Activated naive CD8-positive, alpha-beta T cell (primary cell): ENCODE measurements around the gene ADAM8.

ENCODE experiments used
- H3K27ac Mint-ChIP-seq: one replicate; pipeline ENCODE4 v1.8.0; 2021; ENCODE audit warnings: mixed read lengths
- H3K27me3 Mint-ChIP-seq: one replicate; pipeline ENCODE4 v1.8.0; 2021; ENCODE audit warnings: mixed read lengths
- H3K36me3 Mint-ChIP-seq: one replicate; pipeline ENCODE4 v1.8.0; 2021; ENCODE audit warnings: mixed read lengths
- H3K4me1 Mint-ChIP-seq: one replicate; pipeline ENCODE4 v1.8.0; 2021; ENCODE audit warnings: low read depth, mixed read lengths
- H3K4me3 Mint-ChIP-seq: one replicate; pipeline ENCODE4 v1.8.0; 2021; ENCODE audit warnings: mild to moderate bottlenecking, mixed read lengths
- H3K9me3 Mint-ChIP-seq: one replicate; pipeline ENCODE4 v1.8.0; 2021; ENCODE audit warnings: low read depth, mixed read lengths

The ADAM8 gene

GRCh38 chr10:133216776-133217175 is 59.9 kb downstream of the ADAM8 start:
- H3K27me3 Mint-ChIP-seq = peaks cover 6% of the 10 kb centered on the region
- peaks cover 2% of the 10 kb centered on the region for H3K4me1 Mint-ChIP-seq
- H3K27ac Mint-ChIP-seq = no peak overlapping the region
- no peaks in the 10 kb centered on the region for H3K9me3 Mint-ChIP-seq
- no peaks in the 10 kb centered on the region for H3K36me3 Mint-ChIP-seq
- H3K4me3 Mint-ChIP-seq = no peak overlapping the region

- Mint-ChIP-seq H3K27ac (no peak overlapping the region), H3K9me3 (no peaks in the 10 kb centered on the region), H3K4me3 (no peak overlapping the region), H3K36me3 (no peaks in the 10 kb centered on the region), H3K27me3 (peaks cover 1% of the 10 kb centered on the region), H3K4me1 (peaks cover under 1% of the 10 kb centered on the region)
Observed at GRCh38 chr10:133215586-133215985, 61.1 kb downstream of the ADAM8 start.

- Mint-ChIP-seq H3K36me3 (no peaks in the 10 kb centered on the region), H3K4me1 (peaks cover 3% of the 10 kb centered on the region), H3K9me3 (no peaks in the 10 kb centered on the region), H3K4me3 (no peak overlapping the region), H3K27ac (no peak overlapping the region), H3K27me3 (peaks cover 1% of the 10 kb centered on the region)
Observed at GRCh38 chr10:133214468-133215410, 61.9 kb downstream of the ADAM8 start.

GRCh38 chr10:133213641-133214467 is 62.8 kb downstream of the ADAM8 start:
- no peaks in the 10 kb centered on the region for H3K9me3 Mint-ChIP-seq
- H3K36me3 Mint-ChIP-seq = no peaks in the 10 kb centered on the region
- peaks cover 1% of the 10 kb centered on the region for H3K27me3 Mint-ChIP-seq
- H3K27ac Mint-ChIP-seq = no peak overlapping the region
- no peak overlapping the region for H3K4me3 Mint-ChIP-seq
- H3K4me1 Mint-ChIP-seq = peaks cover 3% of the 10 kb centered on the region

GRCh38 chr10:133212853-133213494 is 63.7 kb downstream of the ADAM8 start:
- H3K9me3 Mint-ChIP-seq = no peaks in the 10 kb centered on the region
- H3K4me3 Mint-ChIP-seq = no peak overlapping the region
- peaks cover 3% of the 10 kb centered on the region for H3K4me1 Mint-ChIP-seq
- H3K36me3 Mint-ChIP-seq = no peaks in the 10 kb centered on the region
- no peak overlapping the region for H3K27ac Mint-ChIP-seq
- H3K27me3 Mint-ChIP-seq = peaks cover 1% of the 10 kb centered on the region
